GM12864 (cell line): ENCODE results near the gene ZSCAN4.

Experiments
- DNase-seq: peaks from one replicate; pipeline ENCODE4 v3.0.0-alpha.2; 2011; ENCODE audit warnings: low read depth
- H3K4me3 ChIP-seq: 2 replicates; pipeline ENCODE4 v1.5.1; 2011; ENCODE audit warnings: mild to moderate bottlenecking, low read depth, low read length, control low read depth
- CTCF ChIP-seq: IDR thresholded peaks from 2 replicates; pipeline ENCODE4 v1.5.1; 2011; ENCODE audit warnings: low read depth, mild to moderate bottlenecking, moderate library complexity, low read length, control low read depth, inconsistent platforms; ENCODE audit errors: missing control alignments

Gene ZSCAN4

GRCh38 chr19:57655443-57655842 lies 13.3 kb upstream of the ZSCAN4 start:
- no peak for TF ChIP-seq CTCF
- no peak for DNase-seq
- no peak overlapping the region for H3K4me3 ChIP-seq

- TF ChIP-seq CTCF: no peak
- DNase-seq: no peak
These were observed 12.4 kb upstream of the ZSCAN4 start for GRCh38 chr19:57656346-57656745.

GRCh38 chr19:57664269-57665127 lies 4.2 kb upstream of the ZSCAN4 start:
- H3K4me3 ChIP-seq: peak overlapping the region; percentile 32
- DNase-seq: no peak
- no peak for TF ChIP-seq CTCF

More at GRCh38 chr19:57656346-57656745, 12.4 kb upstream of the ZSCAN4 start:
- H3K4me3 ChIP-seq: no peak overlapping the region

GRCh38 chr19:57665261-57665806 lies 3.4 kb upstream of the ZSCAN4 start:
- TF ChIP-seq CTCF: no peak
- no peak overlapping the region for H3K4me3 ChIP-seq
- no peak for DNase-seq

GRCh38 chr19:57667228-57667627 lies 1.5 kb upstream of the ZSCAN4 start:
- no peak for TF ChIP-seq CTCF
- H3K4me3 ChIP-seq: no peak overlapping the region
- no peak for DNase-seq

- DNase-seq: no peak
- TF ChIP-seq CTCF: no peak
- no peak overlapping the region for H3K4me3 ChIP-seq
These were observed 2.6 kb downstream of the ZSCAN4 start for GRCh38 chr19:57671124-57671895.
